ENCODE data around the gene PIBF1. TPM values are rescaled to one million over a fixed set of nuclear protein-coding genes. Genes with fewer than 3 reads are reported as not detected.

PIBF1 gene
- total and polyA plus RNA-seq, 4 donors: 1.5 to 29.4 (median 18.0) TPM

GRCh38 chr13:72960541-72960940, 178.6 kb downstream of the PIBF1 start:
- intact Hi-C loops (cut with DNase I): no loop called here
- Histone ChIP-seq H3K27me3 (ENCODE audit: control insufficient read depth in 1 of 2, insufficient read depth in 2 of 2, low read length in 1 of 2) (no peaks in the 10 kb centered on the region), H3K9me3 (ENCODE audit: control insufficient read depth, low read length) (no peaks in the 10 kb centered on the region), H3K4me1 (ENCODE audit: control insufficient read depth in 1 of 2, insufficient read depth in 2 of 2, low read length in 2 of 2) (no peaks in the 10 kb centered on the region), H3K36me3 (ENCODE audit: control insufficient read depth in 1 of 2, insufficient read depth in 2 of 2, low read length in 1 of 2) (no peaks in the 10 kb centered on the region), H3K27ac (ENCODE audit: low read depth in 1 of 2, low read length in 2 of 2) (no peak overlapping the region), H3K4me3 (ENCODE audit: low read length in 2 of 2) (no peak overlapping the region)
- ATAC-seq (ENCODE audit: low FRiP score) (no peak), DNase-seq (no peak)

- no peaks in the 10 kb centered on the region for H3K9me3 ChIP-seq (ENCODE audit: control insufficient read depth, low read length)
- no peak overlapping the region for H3K4me3 ChIP-seq (ENCODE audit: low read length in 2 of 2)
- intact Hi-C loops (cut with DNase I): no loop called here
- H3K27me3 ChIP-seq (ENCODE audit: control insufficient read depth in 1 of 2, insufficient read depth in 2 of 2, low read length in 1 of 2): no peaks in the 10 kb centered on the region
- 48 to 49% methylated on average over 1 of the region's 1 CpG for WGBS, 2 donors
- no peaks in the 10 kb centered on the region for H3K36me3 ChIP-seq (ENCODE audit: control insufficient read depth in 1 of 2, insufficient read depth in 2 of 2, low read length in 1 of 2)
- no peak overlapping the region for H3K27ac ChIP-seq (ENCODE audit: low read depth in 1 of 2, low read length in 2 of 2)
- H3K4me1 ChIP-seq (ENCODE audit: control insufficient read depth in 1 of 2, insufficient read depth in 2 of 2, low read length in 2 of 2): no peaks in the 10 kb centered on the region
- ATAC-seq (ENCODE audit: low FRiP score): no peak
- DNase-seq: no peak
Observed at GRCh38 chr13:72963762-72964161, 181.8 kb downstream of the PIBF1 start.

GRCh38 chr13:72970301-72970880, 188.5 kb downstream of the PIBF1 start:
- no peaks in the 10 kb centered on the region for H3K27me3 ChIP-seq (ENCODE audit: control insufficient read depth in 1 of 2, insufficient read depth in 2 of 2, low read length in 1 of 2)
- DNase-seq: no peak
- intact Hi-C loops (cut with DNase I): no loop called here
- H3K4me3 ChIP-seq (ENCODE audit: low read length in 2 of 2): no peak overlapping the region
- H3K36me3 ChIP-seq (ENCODE audit: control insufficient read depth in 1 of 2, insufficient read depth in 2 of 2, low read length in 1 of 2): peaks cover 0 to 2% of the 10 kb centered on the region in 2 donors
- no peak overlapping the region for H3K27ac ChIP-seq (ENCODE audit: low read depth in 1 of 2, low read length in 2 of 2)
- no peak for ATAC-seq (ENCODE audit: low FRiP score)
- H3K4me1 ChIP-seq (ENCODE audit: control insufficient read depth in 1 of 2, insufficient read depth in 2 of 2, low read length in 2 of 2): no peaks in the 10 kb centered on the region
- no peaks in the 10 kb centered on the region for H3K9me3 ChIP-seq (ENCODE audit: control insufficient read depth, low read length)
- 93 to 99% methylated on average over 2 of the region's 2 CpGs for WGBS, 2 donors

DNA sequence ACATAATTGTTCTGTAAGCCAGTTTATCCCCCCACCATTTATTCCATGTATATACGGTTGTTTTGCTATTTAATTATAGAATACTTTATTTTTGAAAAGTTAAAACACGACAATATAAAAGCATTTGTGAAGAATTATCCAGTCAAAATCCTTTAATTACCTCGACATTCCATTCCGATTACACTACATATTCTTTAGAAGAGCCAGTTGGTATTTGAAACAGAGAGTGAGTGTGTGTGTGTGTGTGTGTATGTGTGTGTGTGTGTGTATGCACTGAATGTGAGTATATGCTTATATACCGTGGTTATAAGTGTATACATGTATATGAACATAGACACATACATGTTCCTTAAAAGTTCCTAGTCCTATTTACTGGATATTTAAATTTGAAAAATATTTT, 189.0 kb downstream of the PIBF1 start:
- no peak for DNase-seq
- H3K36me3 ChIP-seq (ENCODE audit: control insufficient read depth in 1 of 2, insufficient read depth in 2 of 2, low read length in 1 of 2): peaks cover 0 to 2% of the 10 kb centered on the region in 2 donors
- no peak overlapping the region for H3K27ac ChIP-seq (ENCODE audit: low read depth in 1 of 2, low read length in 2 of 2)
- WGBS, 2 donors: 85 to 88% methylated on average over 5 of the region's 5 CpGs
- no peaks in the 10 kb centered on the region for H3K4me1 ChIP-seq (ENCODE audit: control insufficient read depth in 1 of 2, insufficient read depth in 2 of 2, low read length in 2 of 2)
- no peak for ATAC-seq (ENCODE audit: low FRiP score)
- no peaks in the 10 kb centered on the region for H3K9me3 ChIP-seq (ENCODE audit: control insufficient read depth, low read length)
- intact Hi-C loops (cut with DNase I): no loop called here
- no peaks in the 10 kb centered on the region for H3K27me3 ChIP-seq (ENCODE audit: control insufficient read depth in 1 of 2, insufficient read depth in 2 of 2, low read length in 1 of 2)
- H3K4me3 ChIP-seq (ENCODE audit: low read length in 2 of 2): no peak overlapping the region

DNA sequence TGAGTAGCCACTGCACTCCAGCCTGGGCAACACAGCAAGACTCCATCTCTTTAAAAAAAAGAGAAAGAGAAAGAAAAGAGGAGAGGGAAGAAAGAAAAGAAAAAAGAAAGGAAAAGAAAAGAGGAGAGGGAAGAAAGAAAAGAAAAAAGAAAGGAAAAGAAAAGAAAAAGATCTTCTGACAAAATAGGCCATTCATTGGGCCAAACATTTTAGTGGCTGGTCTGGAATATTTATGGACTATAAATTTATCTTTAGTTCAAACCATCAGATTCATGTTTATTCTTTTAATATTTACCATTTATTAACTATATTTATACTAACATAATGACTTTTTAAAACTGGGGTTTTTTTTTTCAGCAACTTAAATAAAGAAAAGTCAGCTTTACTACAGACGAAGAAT, 191.3 kb downstream of the PIBF1 start:
- DNase-seq (no peak), ATAC-seq (ENCODE audit: low FRiP score) (no peak)
- H3K27me3 ChIP-seq (ENCODE audit: control insufficient read depth in 1 of 2, insufficient read depth in 2 of 2, low read length in 1 of 2): no peaks in the 10 kb centered on the region
- H3K27ac ChIP-seq (ENCODE audit: low read depth in 1 of 2, low read length in 2 of 2): no peak overlapping the region
- no peaks in the 10 kb centered on the region for H3K4me1 ChIP-seq (ENCODE audit: control insufficient read depth in 1 of 2, insufficient read depth in 2 of 2, low read length in 2 of 2)
- intact Hi-C loops (cut with DNase I): no loop called here
- no peaks in the 10 kb centered on the region for H3K9me3 ChIP-seq (ENCODE audit: control insufficient read depth, low read length)
- peaks cover 0 to 2% of the 10 kb centered on the region in 2 donors for H3K36me3 ChIP-seq (ENCODE audit: control insufficient read depth in 1 of 2, insufficient read depth in 2 of 2, low read length in 1 of 2)
- H3K4me3 ChIP-seq (ENCODE audit: low read length in 2 of 2): no peak overlapping the region
- WGBS, 2 donors: 87 to 99% methylated on average over 1 of the region's 1 CpG

DNA sequence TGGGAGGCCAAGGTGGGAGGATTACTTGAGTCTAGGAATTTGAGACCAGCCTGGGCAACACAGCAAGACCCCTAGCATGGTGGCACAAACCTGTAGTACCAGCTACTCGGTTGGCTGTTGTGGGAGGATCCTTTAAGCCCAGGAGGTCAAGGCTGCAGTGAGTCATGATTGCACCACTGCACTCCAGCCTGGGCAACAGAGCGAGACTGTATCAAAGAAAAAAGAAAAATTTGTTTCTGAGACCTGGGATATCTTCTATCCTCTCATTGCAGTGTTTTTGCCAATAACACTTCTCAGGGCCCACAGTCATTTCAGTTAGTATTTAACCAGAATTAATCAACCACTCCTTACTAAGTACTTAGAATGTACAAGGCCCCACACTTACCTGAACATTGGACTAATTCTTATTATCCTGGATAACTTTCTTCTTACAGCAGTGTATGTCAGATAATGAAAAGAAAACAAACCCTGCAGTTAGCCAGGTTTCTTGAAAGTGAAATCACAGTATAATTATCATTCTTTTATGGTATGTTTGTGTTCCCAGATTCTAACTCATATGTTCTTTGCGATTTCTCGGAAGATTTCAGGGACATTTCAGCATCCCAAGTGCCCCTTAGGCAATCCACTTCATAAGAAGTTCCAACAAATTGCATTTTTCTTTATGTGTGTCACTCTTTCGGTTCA, 201.3 kb downstream of the PIBF1 start:
- DNase-seq (no peak), ATAC-seq (ENCODE audit: low FRiP score) (no peak)
- Histone ChIP-seq H3K4me1 (ENCODE audit: control insufficient read depth in 1 of 2, insufficient read depth in 2 of 2, low read length in 2 of 2) (no peaks in the 10 kb centered on the region), H3K36me3 (ENCODE audit: control insufficient read depth in 1 of 2, insufficient read depth in 2 of 2, low read length in 1 of 2) (no peaks in the 10 kb centered on the region), H3K27ac (ENCODE audit: low read depth in 1 of 2, low read length in 2 of 2) (no peak overlapping the region), H3K27me3 (ENCODE audit: control insufficient read depth in 1 of 2, insufficient read depth in 2 of 2, low read length in 1 of 2) (no peaks in the 10 kb centered on the region), H3K9me3 (ENCODE audit: control insufficient read depth, low read length) (no peaks in the 10 kb centered on the region), H3K4me3 (ENCODE audit: low read length in 2 of 2) (no peak overlapping the region)
- intact Hi-C loops (cut with DNase I): no loop called here
- 83 to 88% methylated on average over 5 of the region's 5 CpGs for WGBS, 2 donors

DNA sequence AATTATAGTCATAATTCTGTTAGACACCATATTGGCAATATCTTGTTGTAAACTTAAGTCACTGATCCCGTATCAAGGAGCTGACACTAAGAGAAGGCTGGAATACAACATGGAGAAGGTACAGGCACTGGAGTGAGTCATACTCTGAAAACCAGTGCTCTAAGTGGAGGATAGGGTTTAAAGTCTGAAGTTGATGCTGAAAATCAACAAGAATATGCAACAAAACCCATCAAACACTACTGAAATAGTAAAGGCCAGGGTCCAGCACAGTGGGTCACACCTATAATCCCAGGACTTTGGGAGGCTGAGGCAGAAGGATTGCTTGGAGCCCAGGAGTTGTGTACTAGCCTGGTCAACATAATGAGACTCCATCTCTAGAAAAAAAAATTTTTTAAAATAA, 203.7 kb downstream of the PIBF1 start:
- Histone ChIP-seq H3K27ac (ENCODE audit: low read depth in 1 of 2, low read length in 2 of 2) (no peak overlapping the region), H3K4me1 (ENCODE audit: control insufficient read depth in 1 of 2, insufficient read depth in 2 of 2, low read length in 2 of 2) (no peaks in the 10 kb centered on the region), H3K4me3 (ENCODE audit: low read length in 2 of 2) (no peak overlapping the region), H3K27me3 (ENCODE audit: control insufficient read depth in 1 of 2, insufficient read depth in 2 of 2, low read length in 1 of 2) (no peaks in the 10 kb centered on the region), H3K9me3 (ENCODE audit: control insufficient read depth, low read length) (no peaks in the 10 kb centered on the region), H3K36me3 (ENCODE audit: control insufficient read depth in 1 of 2, insufficient read depth in 2 of 2, low read length in 1 of 2) (no peaks in the 10 kb centered on the region)
- intact Hi-C loops (cut with DNase I): no loop called here
- WGBS, 2 donors: 88 to 94% methylated on average over 1 of the region's 1 CpG
- DNase-seq (no peak), ATAC-seq (ENCODE audit: low FRiP score) (no peak)

GRCh38 chr13:72986197-72986596, 204.3 kb downstream of the PIBF1 start:
- DNase-seq: no peak
- Histone ChIP-seq H3K9me3 (ENCODE audit: control insufficient read depth, low read length) (no peaks in the 10 kb centered on the region), H3K36me3 (ENCODE audit: control insufficient read depth in 1 of 2, insufficient read depth in 2 of 2, low read length in 1 of 2) (no peaks in the 10 kb centered on the region), H3K27ac (ENCODE audit: low read depth in 1 of 2, low read length in 2 of 2) (no peak overlapping the region), H3K4me3 (ENCODE audit: low read length in 2 of 2) (no peak overlapping the region), H3K27me3 (ENCODE audit: control insufficient read depth in 1 of 2, insufficient read depth in 2 of 2, low read length in 1 of 2) (no peaks in the 10 kb centered on the region), H3K4me1 (ENCODE audit: control insufficient read depth in 1 of 2, insufficient read depth in 2 of 2, low read length in 2 of 2) (no peaks in the 10 kb centered on the region)
- intact Hi-C loops (cut with DNase I): no loop called here
- no peak for ATAC-seq (ENCODE audit: low FRiP score)
- WGBS, 2 donors: 97 to 100% methylated on average over 1 of the region's 1 CpG

DNA sequence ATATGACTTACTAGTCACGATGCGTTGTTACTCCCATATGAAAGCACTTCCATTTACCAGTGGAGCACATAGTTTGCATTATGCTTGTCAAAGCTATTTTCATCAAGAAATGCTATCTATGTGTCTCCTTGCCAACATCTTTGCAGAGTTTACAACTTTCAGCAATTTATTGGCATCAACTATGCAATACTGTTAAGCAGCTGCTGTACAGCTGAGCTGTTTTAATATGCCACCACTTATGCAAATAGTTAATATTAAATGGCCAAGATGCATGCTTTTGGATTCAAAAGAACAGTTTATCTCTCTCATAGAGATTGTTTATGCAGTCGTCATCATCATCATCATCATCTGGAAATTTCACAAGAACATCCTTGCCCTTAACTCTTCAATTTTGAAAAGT, 209.0 kb downstream of the PIBF1 start:
- DNase-seq (no peak), ATAC-seq (ENCODE audit: low FRiP score) (no peak)
- 81 to 98% methylated on average over 3 of the region's 3 CpGs for WGBS, 2 donors
- H3K27me3 ChIP-seq (ENCODE audit: control insufficient read depth in 1 of 2, insufficient read depth in 2 of 2, low read length in 1 of 2): no peaks in the 10 kb centered on the region
- no peaks in the 10 kb centered on the region for H3K4me1 ChIP-seq (ENCODE audit: control insufficient read depth in 1 of 2, insufficient read depth in 2 of 2, low read length in 2 of 2)
- no peak overlapping the region for H3K27ac ChIP-seq (ENCODE audit: low read depth in 1 of 2, low read length in 2 of 2)
- intact Hi-C loops (cut with DNase I): no loop called here
- H3K9me3 ChIP-seq (ENCODE audit: control insufficient read depth, low read length): no peaks in the 10 kb centered on the region
- no peak overlapping the region for H3K4me3 ChIP-seq (ENCODE audit: low read length in 2 of 2)
- no peaks in the 10 kb centered on the region for H3K36me3 ChIP-seq (ENCODE audit: control insufficient read depth in 1 of 2, insufficient read depth in 2 of 2, low read length in 1 of 2)
